HTERT RPE-1 (cell line): ENCODE measurements around the gene ACSM2B.
"Not testable (repeated sequence)": the region's sequence is repeated elsewhere in the genome, so short reads cannot be mapped to it uniquely, and the experiment has no call there.

ENCODE experiments used
- in situ Hi-C: fragments of 300-500 bp; cut with MboI; formaldehyde crosslinking; loops from 4 replicates; pipeline ENCODE4 v1.14.3; 2020; ENCODE audit warnings: low sequenced_read_pairs

ACSM2B gene

GRCh38 chr16:20598832-20599469, 22.8 kb upstream of the ACSM2B start:
- in situ Hi-C loops: no loop called here

GRCh38 chr16:20595694-20596093, 19.5 kb upstream of the ACSM2B start:
- in situ Hi-C loops: not testable (repeated sequence)

GRCh38 chr16:20595068-20595467, 18.9 kb upstream of the ACSM2B start:
- in situ Hi-C loops: not testable (repeated sequence)

GRCh38 chr16:20592780-20593179, 16.6 kb upstream of the ACSM2B start:
- in situ Hi-C loops: not testable (repeated sequence)

GRCh38 chr16:20589486-20589885, 13.3 kb upstream of the ACSM2B start:
- in situ Hi-C loops: not testable (repeated sequence)

- in situ Hi-C loops: not testable (repeated sequence)
Observed at GRCh38 chr16:20587645-20588074, 11.5 kb upstream of the ACSM2B start.

GRCh38 chr16:20586716-20587115, 10.5 kb upstream of the ACSM2B start:
- in situ Hi-C loops: not testable (repeated sequence)

GRCh38 chr16:20586112-20586511, 9.9 kb upstream of the ACSM2B start:
- in situ Hi-C loops: not testable (repeated sequence)

- in situ Hi-C loops: not testable (repeated sequence)
Observed at GRCh38 chr16:20580487-20581259, 4.5 kb upstream of the ACSM2B start.

- in situ Hi-C loops: not testable (repeated sequence)
Observed at GRCh38 chr16:20578091-20578490, 1.9 kb upstream of the ACSM2B start.

- in situ Hi-C loops: not testable (repeated sequence)
Observed at GRCh38 chr16:20569117-20569651, 7.0 kb downstream of the ACSM2B start.

- in situ Hi-C loops: no loop called here
Observed at GRCh38 chr16:20568404-20568803, 7.8 kb downstream of the ACSM2B start.

GRCh38 chr16:20566864-20567263, 9.3 kb downstream of the ACSM2B start:
- in situ Hi-C loops: no loop called here

- in situ Hi-C loops: not testable (repeated sequence)
Observed at GRCh38 chr16:20565334-20565733, 10.8 kb downstream of the ACSM2B start.

- in situ Hi-C loops: not testable (repeated sequence)
Observed at GRCh38 chr16:20564218-20564617, 11.9 kb downstream of the ACSM2B start.

- in situ Hi-C loops: not testable (repeated sequence)
Observed at GRCh38 chr16:20555628-20556027, 20.5 kb downstream of the ACSM2B start.

GRCh38 chr16:20554689-20555088, 21.5 kb downstream of the ACSM2B start:
- in situ Hi-C loops: not testable (repeated sequence)

- in situ Hi-C loops: not testable (repeated sequence)
Observed at GRCh38 chr16:20553493-20553892, 22.7 kb downstream of the ACSM2B start.

- in situ Hi-C loops: not testable (repeated sequence)
Observed at GRCh38 chr16:20546951-20547350, 29.2 kb downstream of the ACSM2B start.

GRCh38 chr16:20546278-20546853, 29.8 kb downstream of the ACSM2B start:
- in situ Hi-C loops: not testable (repeated sequence)

GRCh38 chr16:20540603-20541316, 35.4 kb downstream of the ACSM2B start:
- in situ Hi-C loops: not testable (repeated sequence)
